Hematopoietic multipotent progenitor cell (in vitro differentiated cells): ENCODE data around the gene SEL1L2. TPM values are rescaled to one million over a fixed set of nuclear protein-coding genes. Genes with fewer than 3 reads are reported as not detected.

ENCODE experiments used
- DNase-seq, 3 donors: peaks; one replicate each; pipeline ENCODE4 v3.0.0-alpha.2; 2011 to 2015; ENCODE audit warnings: low read depth in 2 of 3, low spot score in 2 of 3
- total RNA-seq: library from RNA; depleted of rRNA; stranded (reverse); fragments of >200 nt; gene quantifications from one replicate; pipeline ENCODE4 v1.2.3, GENCODE V29; 2012

The SEL1L2 gene
- total RNA-seq, 1 donor, result not detected

- DNase-seq, result no peak
Measured at GRCh38 chr20:13873831-13874230, 116.6 kb downstream of the SEL1L2 start.

GRCh38 chr20:13870170-13870748, 120.2 kb downstream of the SEL1L2 start:
- DNase-seq, result no peak

- DNase-seq, result no peak
Measured at GRCh38 chr20:13868331-13868730, 122.1 kb downstream of the SEL1L2 start.

- no peak for DNase-seq
Measured at GRCh38 chr20:13865791-13866351, 124.5 kb downstream of the SEL1L2 start.

GRCh38 chr20:13865156-13865555, 125.3 kb downstream of the SEL1L2 start:
- no peak for DNase-seq

- no peak for DNase-seq
Measured at GRCh38 chr20:13863244-13863643, 127.2 kb downstream of the SEL1L2 start.

- peak in 1 of 3 donors; percentile 3 for DNase-seq
Measured at GRCh38 chr20:13862245-13862644, 128.2 kb downstream of the SEL1L2 start.

GRCh38 chr20:13858871-13859270, 131.5 kb downstream of the SEL1L2 start:
- no peak for DNase-seq

- no peak for DNase-seq
Measured at GRCh38 chr20:13858439-13858838, 132.0 kb downstream of the SEL1L2 start.

- DNase-seq, result no peak
Measured at GRCh38 chr20:13857961-13858360, 132.5 kb downstream of the SEL1L2 start.

GRCh38 chr20:13857304-13857703, 133.1 kb downstream of the SEL1L2 start:
- no peak for DNase-seq

- no peak for DNase-seq
Measured at GRCh38 chr20:13856354-13856753, 134.1 kb downstream of the SEL1L2 start.

- DNase-seq, result no peak
Measured at GRCh38 chr20:13855613-13856012, 134.8 kb downstream of the SEL1L2 start.

GRCh38 chr20:13852306-13852705, 138.1 kb downstream of the SEL1L2 start:
- DNase-seq, result no peak

- no peak for DNase-seq
Measured at GRCh38 chr20:13851279-13851678, 139.1 kb downstream of the SEL1L2 start.

- DNase-seq, result no peak
Measured at GRCh38 chr20:13844296-13844695, 146.1 kb downstream of the SEL1L2 start.

GRCh38 chr20:13841206-13841605, 149.2 kb downstream of the SEL1L2 start:
- DNase-seq, result no peak

GRCh38 chr20:13840093-13840465, 150.3 kb downstream of the SEL1L2 start:
- no peak for DNase-seq

- DNase-seq, result no peak
Measured at GRCh38 chr20:13839421-13840092, 150.9 kb downstream of the SEL1L2 start.

- no peak for DNase-seq
Measured at GRCh38 chr20:13838664-13839063, 151.8 kb downstream of the SEL1L2 start.

- no peak for DNase-seq
Measured at GRCh38 chr20:13831476-13831875, 158.9 kb downstream of the SEL1L2 start.

- no peak for DNase-seq
Measured at GRCh38 chr20:13825465-13825864, 164.9 kb downstream of the SEL1L2 start.
